HG03521 (cell line): ENCODE measurements around the gene MEIS1.

Experiments
- ATAC-seq: cut with Tn5 transposase; IDR thresholded peaks from one replicate; pipeline ENCODE4 v1.9.1; 2021; ENCODE audit warnings: mild to moderate bottlenecking, moderate library complexity; ENCODE audit not compliant: unreplicated experiment

MEIS1 gene

DNA sequence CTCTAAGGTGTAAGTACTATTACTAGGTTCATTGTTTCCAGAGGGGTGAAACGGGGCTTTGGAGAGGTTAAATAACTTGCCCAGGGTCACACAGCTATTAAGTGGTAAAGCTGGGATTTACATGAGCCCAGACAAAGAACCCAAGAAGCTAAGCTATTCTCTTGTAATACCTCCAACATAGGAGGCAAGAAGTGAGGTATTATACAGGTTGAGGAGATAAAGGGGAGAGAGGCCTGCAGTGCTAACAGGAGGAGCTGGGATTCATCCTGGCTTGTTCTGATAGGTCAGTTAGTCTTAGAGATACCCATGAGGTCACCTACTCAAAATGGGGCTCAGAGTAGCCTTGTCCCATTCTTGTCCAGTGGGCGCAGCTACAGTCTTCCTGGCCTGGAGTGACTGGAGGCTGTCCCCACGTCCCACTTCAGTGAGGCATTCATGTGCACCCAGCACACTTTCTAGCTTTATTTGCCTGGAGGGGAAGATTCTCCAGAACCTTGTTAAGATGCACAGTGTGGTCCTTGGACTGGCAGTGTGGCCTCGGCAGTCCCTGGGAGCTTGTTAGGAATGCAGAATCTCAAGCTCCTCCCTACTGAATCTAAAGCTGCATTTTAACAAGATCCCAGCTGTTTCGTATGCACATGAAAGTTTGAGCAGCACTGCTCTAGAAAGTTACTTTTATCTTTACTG lies 63.5 kb downstream of the MEIS1 start:
- no peak for ATAC-seq

DNA sequence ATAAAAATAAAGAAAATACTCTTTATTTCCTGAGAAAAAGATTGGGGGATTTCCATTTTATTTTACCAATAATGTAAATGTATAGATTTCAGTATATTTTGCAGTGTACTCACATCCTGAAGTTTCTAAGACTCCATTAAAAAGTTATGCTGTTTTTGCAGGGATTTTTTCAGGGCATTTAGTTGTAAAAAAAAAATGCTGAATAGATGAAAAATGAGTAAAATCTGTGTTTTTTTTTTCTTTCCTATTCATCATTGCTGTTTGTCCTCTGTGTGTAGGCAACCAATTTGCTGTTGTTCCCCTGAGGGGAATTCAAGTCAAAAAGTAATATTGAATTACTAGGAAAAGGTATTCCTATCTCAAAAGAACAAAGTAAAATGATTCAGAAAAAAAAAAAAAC lies 66.3 kb downstream of the MEIS1 start:
- no peak for ATAC-seq

DNA sequence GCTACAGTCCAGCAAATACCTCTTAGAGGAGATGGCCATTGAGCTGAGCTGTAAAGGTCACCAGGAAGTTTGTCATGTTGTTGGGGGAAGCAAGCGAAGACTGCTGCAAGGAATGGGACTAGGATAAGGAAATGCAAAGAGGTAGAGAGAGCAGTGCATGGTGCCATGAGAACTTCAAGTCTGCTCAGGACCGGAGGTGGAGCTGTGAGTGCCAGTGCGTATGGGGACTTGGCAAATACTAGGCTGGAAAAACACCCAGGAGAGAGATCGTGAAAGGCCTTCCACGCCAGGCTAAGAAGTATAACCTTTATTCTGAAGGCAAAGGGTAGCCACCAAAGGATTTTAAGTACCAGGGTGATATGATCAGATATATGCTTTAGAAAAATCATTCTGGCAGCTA lies 71.3 kb downstream of the MEIS1 start:
- no peak for ATAC-seq

GRCh38 chr2:66507673-66508201 lies 72.8 kb downstream of the MEIS1 start:
- no peak for ATAC-seq

DNA sequence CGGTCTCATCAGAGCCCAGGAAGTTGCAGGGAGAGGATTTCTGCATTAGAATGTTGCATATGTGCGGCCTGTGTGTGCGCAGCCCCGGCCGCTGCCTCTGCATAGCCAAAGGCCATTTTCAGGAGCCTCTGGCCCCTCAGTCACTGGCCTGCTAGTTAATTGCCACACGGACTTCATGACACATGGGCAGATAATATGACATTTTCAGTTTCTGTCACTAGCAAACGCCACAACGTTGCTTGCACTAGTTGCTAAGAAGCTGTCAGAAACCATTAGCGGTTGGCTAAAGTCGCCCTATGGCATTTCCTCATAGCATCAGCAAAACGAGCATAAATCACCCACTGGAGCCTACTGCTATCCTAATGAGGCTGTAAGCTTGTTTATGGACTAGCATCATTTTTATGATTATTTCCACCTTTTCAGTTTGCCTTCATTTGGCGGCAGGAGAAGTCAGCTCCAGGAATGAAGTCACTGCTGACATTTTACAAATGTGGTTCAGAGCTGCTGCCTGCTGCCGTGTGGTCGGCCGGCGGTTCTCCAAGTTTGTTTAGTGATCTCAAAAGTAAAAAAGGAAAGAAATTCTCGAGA lies 73.7 kb downstream of the MEIS1 start:
- ATAC-seq, result no peak

GRCh38 chr2:66509326-66509811 lies 74.4 kb downstream of the MEIS1 start:
- no peak for ATAC-seq

GRCh38 chr2:66512626-66513025 lies 77.7 kb downstream of the MEIS1 start:
- no peak for ATAC-seq

GRCh38 chr2:66515743-66516142 lies 80.8 kb downstream of the MEIS1 start:
- ATAC-seq, result no peak

- ATAC-seq, result no peak
Measured at GRCh38 chr2:66516499-66516898, 81.6 kb downstream of the MEIS1 start.

GRCh38 chr2:66517772-66518171 lies 82.8 kb downstream of the MEIS1 start:
- no peak for ATAC-seq

DNA sequence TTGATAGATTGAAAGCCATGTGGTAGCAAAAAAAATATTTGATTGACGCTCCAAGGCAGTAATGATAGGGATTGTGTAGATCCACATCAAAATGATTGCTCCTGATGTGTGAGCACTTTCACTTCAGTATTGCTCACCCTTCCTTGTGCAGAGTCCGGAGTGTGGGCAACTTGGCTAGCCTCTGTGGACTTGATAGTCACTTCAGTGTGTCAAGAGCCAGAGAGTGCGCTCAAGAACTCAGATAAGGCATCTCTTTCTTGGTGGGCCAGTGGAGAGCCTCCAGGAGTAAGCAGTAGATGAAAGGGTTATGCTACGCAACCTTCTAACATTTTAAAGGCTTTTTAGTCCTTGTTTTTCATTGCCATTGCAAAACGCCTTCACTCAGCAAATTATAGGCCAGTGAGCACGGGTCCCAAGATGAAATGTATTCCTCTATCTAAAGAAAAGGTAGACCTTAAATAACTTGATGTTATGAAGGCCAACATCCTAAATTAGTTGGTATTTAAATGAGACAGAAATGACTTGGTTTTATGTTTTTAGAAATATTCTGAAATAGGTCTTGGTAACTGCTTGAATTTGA lies 84.4 kb downstream of the MEIS1 start:
- ATAC-seq, result no peak

DNA sequence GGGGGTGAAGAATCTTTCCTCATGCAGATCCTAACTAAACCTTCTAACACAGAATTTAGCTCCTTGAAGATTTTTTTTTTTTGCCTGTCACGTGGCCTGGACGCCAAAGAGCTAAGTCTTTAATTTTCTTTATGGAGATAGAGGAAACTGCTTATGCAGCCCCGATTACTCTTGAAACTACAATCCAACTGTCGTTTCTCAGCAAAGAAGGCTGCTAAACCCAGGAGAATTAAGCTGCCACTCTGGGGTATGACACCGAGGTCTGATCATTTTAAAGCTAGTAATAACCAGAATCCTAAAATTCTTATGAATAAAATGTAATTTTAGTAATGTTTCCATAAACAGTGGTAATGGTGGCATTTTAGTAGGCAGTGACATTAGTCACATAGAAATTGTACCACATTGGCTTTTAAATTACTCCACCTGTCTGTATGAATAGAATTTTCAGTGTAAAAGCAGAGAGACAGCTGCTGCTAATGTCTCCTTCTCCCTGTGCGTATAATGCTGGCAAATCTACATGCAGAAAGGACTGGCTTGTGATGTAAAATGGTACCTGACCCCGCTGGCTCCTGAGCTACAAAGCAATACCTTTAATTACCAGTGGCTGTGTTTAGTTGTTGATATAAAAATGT lies 86.5 kb downstream of the MEIS1 start:
- ATAC-seq, result no peak

- ATAC-seq, result no peak
Measured at GRCh38 chr2:66522611-66523376, 87.9 kb downstream of the MEIS1 start.

- no peak for ATAC-seq
Measured at GRCh38 chr2:66523377-66523969, 88.5 kb downstream of the MEIS1 start.

- no peak for ATAC-seq
Measured at GRCh38 chr2:66523990-66524389, 89.1 kb downstream of the MEIS1 start.

GRCh38 chr2:66525606-66526005 lies 90.7 kb downstream of the MEIS1 start:
- no peak for ATAC-seq

GRCh38 chr2:66526180-66526579 lies 91.3 kb downstream of the MEIS1 start:
- no peak for ATAC-seq

DNA sequence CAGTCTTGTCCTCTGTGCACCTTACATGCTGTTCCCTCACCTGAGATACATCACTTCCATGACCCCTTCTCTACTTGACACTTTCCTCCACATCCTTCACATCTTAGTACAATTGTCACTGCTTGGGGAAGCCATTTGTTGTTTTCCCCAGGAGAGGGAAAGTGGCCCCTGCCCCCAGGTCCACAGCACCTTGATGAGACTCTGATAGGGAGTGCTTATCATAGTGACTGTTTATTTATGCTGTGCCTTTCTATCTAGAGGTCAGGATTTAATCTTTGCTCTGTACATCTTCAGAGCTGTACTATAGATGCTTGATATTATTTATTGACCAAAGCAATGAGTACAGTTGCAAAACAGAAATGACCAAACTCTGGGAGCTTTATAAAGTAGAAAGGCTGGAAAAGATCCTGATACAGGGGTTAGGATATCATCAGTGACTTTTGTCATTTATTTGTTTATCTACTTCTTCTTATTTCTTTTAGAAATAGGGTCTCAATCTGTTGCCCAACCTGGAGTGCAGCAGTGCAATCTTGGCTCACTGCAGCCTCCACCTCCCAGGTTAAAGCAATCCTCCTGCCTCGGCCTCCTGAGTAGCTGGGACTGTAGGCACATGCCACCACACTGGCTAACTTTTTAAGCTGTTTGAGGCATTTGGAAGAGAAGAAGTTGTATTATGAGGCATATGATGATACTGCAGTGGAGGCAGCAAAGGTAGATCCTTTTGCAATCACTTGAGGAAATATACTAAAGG lies 94.2 kb downstream of the MEIS1 start:
- ATAC-seq, result no peak

DNA sequence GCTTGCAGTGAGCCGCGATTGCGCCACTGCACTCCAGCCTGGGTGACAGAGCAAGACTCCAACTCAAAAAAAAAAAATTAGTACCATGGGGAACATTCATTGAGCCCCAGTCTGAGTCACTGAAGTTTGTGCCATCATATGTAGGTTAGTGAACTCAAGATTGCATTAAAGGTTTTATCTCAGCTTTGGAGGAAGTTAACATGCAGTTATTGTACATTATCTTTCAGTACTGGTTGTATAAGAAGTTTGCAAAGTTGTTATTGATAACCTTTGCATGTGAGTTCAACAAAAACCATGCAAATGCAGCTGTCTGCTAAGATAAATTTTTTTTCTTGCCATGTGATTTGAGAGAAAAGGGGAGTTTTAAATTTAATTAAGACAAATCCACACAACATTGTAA lies 95.7 kb downstream of the MEIS1 start:
- ATAC-seq, result no peak

DNA sequence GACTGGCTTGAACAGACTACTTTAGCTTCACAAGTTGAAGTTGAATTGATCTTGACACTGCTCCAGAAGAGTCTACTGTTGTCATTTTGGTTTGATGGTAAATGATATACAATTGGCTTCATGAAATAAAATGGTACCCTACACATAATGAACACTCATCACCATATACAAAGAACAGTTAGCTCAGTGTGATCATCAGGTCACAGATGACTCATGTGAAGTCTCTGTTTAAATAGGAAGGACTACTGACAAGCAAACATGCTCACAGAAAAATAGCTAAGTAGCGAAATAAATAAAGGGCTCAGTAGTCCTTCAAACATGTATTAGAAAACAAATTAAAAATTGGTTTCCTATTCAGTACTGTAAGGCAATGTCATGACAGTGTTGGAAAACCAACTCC lies 96.2 kb downstream of the MEIS1 start:
- no peak for ATAC-seq
